A549 (cell line): ENCODE measurements around the gene BST1. TPM values are rescaled to one million over a fixed set of nuclear protein-coding genes. Genes with fewer than 3 reads are reported as not detected.

Source experiments
- ATAC-seq, 2 experiments: fragments of 200-7000 bp in 1 of 2; fragments of >200 bp in 1 of 2; cut with Nextera tagmentation in 1 of 2; cut with Tn5 transposase in 1 of 2; 3 replicates each; pipeline versions ENCODE4 v1.8.0 to v1.9.1; 2018 to 2020; ENCODE audit warnings: mild to moderate bottlenecking in 1 of 2, moderate library complexity in 1 of 2
- CTCF ChIA-PET: fragments of 300-600 bp; sonication (Branson Sonifier 250); formaldehyde crosslinking; extraction: SDS; loops from one replicate; lab custom pipeline; 2021; ENCODE audit warnings: antibody characterized with exemption, inconsistent platforms; lab: Yijun Ruan, JAX
- POLR2A ChIA-PET: fragments of 350-600 bp; formaldehyde crosslinking; extraction: SDS; loops from one replicate; lab custom pipeline; 2021; ENCODE audit warnings: antibody characterized with exemption, inconsistent platforms; lab: Yijun Ruan, JAX
- DNase-seq, 2 experiments: peaks; one replicate each; pipeline versions ENCODE4 v3.0.0 to v3.0.0-alpha.2; 2011 to 2016; ENCODE audit warnings: low read depth in 1 of 2, low spot score in 1 of 2
- FAIRE-seq: peaks from 2 replicates; lab custom pipeline; 2011; peaks lifted over from hg19 to GRCh38; lab: Jason Lieb, UNC
- H3K27ac ChIP-seq, 2 experiments: fragments of >200 bp; sonication (Bioruptor Twin); formaldehyde crosslinking; 3 replicates each; pipeline ENCODE4 v1.5.1; 2016 to 2017
- H3K4me1 ChIP-seq: fragments of >200 bp; sonication (Bioruptor Twin); formaldehyde crosslinking; 3 replicates; pipeline ENCODE4 v1.6.1; 2016
- H3K4me2 ChIP-seq: fragments of >200 bp; sonication (Bioruptor Twin); formaldehyde crosslinking; 3 replicates; pipeline ENCODE4 v1.6.1; 2016
- H3K4me3 ChIP-seq: fragments of >200 bp; sonication (Bioruptor Twin); formaldehyde crosslinking; 3 replicates; pipeline ENCODE4 v1.5.1; 2016
- H3K9me3 ChIP-seq: fragments of >200 bp; sonication (Bioruptor Twin); formaldehyde crosslinking; 3 replicates; pipeline ENCODE4 v1.6.1; 2016
- ATOH8 ChIP-seq: fragments of 250-450 bp; sonication (Bioruptor Pico); IDR thresholded peaks from 2 replicates; pipeline ENCODE4 v1.5.0; 2020; ENCODE audit warnings: low read depth, mild to moderate bottlenecking, moderate library complexity
- CHD2 ChIP-seq: fragments of 150-350 bp; IDR thresholded peaks from 2 replicates; pipeline ENCODE4 v1.6.1; 2014; ENCODE audit warnings: low read length; ENCODE audit not compliant: partially characterized antibody
- E2F6 ChIP-seq: IDR thresholded peaks from 2 replicates; pipeline ENCODE4 v1.6.1; 2012; ENCODE audit warnings: low read depth, borderline replicate concordance
- EHMT2 ChIP-seq: fragments of 200-600 bp; sonication (generic); IDR thresholded peaks from 2 replicates; pipeline ENCODE4 v1.6.1; 2016; ENCODE audit warnings: antibody characterized with exemption, low read depth, mild to moderate bottlenecking, moderate library complexity
- EP300 ChIP-seq, 2 experiments: fragments of >200 bp; sonication (Bioruptor Twin); formaldehyde crosslinking; IDR thresholded peaks; 2 replicates in 1 of 2; 3 replicates in 1 of 2; pipeline ENCODE4 v1.6.1; 2016 to 2017
- HDAC2 ChIP-seq: fragments of 200-600 bp; sonication (generic); IDR thresholded peaks from 2 replicates; pipeline ENCODE4 v1.6.1; 2016
- JUN ChIP-seq, 2 experiments: fragments of >200 bp; sonication (Bioruptor Twin); formaldehyde crosslinking; IDR thresholded peaks; 2 replicates in 1 of 2; 3 replicates in 1 of 2; pipeline ENCODE4 v1.6.1; 2016 to 2017
- KDM1A ChIP-seq: fragments of 200-600 bp; sonication (generic); IDR thresholded peaks from 2 replicates; pipeline ENCODE4 v1.6.1; 2016; ENCODE audit warnings: low read depth, mild to moderate bottlenecking
- KDM5A ChIP-seq: fragments of 200-600 bp; sonication (generic); IDR thresholded peaks from 2 replicates; pipeline ENCODE4 v1.6.1; 2016; ENCODE audit warnings: antibody characterized with exemption, mild to moderate bottlenecking
- MAFK ChIP-seq: fragments of 450-650 bp; IDR thresholded peaks from 2 replicates; pipeline ENCODE4 v1.6.1; 2014; ENCODE audit not compliant: partially characterized antibody
- MYC ChIP-seq: IDR thresholded peaks from 2 replicates; pipeline ENCODE4 v1.6.1; 2012; ENCODE audit warnings: mild to moderate bottlenecking, inconsistent platforms, low read length, improper control_type of control experiment, borderline replicate concordance
- NFE2L2 ChIP-seq: fragments of 150-350 bp; conservative IDR thresholded peaks from 2 replicates; pipeline ENCODE4 v1.6.1; 2014; ENCODE audit warnings: low read length
- PBX3 ChIP-seq: IDR thresholded peaks from 2 replicates; pipeline ENCODE4 v1.6.1; 2012
- PHF8 ChIP-seq: fragments of 200-600 bp; sonication (generic); IDR thresholded peaks from 2 replicates; pipeline ENCODE4 v1.6.1; 2016; ENCODE audit warnings: low read depth, mild to moderate bottlenecking, antibody characterized with exemption, moderate library complexity, borderline replicate concordance
- REST ChIP-seq: fragments of 200-600 bp; sonication (generic); IDR thresholded peaks from 2 replicates; pipeline ENCODE4 v1.6.1; 2016; ENCODE audit warnings: antibody characterized with exemption, mild to moderate bottlenecking, moderate library complexity
- RFX5 ChIP-seq: fragments of 450-650 bp; IDR thresholded peaks from 2 replicates; pipeline ENCODE4 v1.7.1; 2014; ENCODE audit warnings: antibody characterized with exemption, mild to moderate bottlenecking, moderate library complexity
- TFCP2L1 ChIP-seq: fragments of 250-450 bp; sonication (Bioruptor Pico); IDR thresholded peaks from 2 replicates; pipeline ENCODE4 v1.5.0; 2021; ENCODE audit warnings: mild to moderate bottlenecking
- USF2 ChIP-seq: fragments of 450-650 bp; IDR thresholded peaks from 2 replicates; pipeline ENCODE4 v1.6.1; 2014; ENCODE audit warnings: antibody characterized with exemption
- ZC3H11A ChIP-seq: fragments of 450-650 bp; IDR thresholded peaks from 2 replicates; pipeline ENCODE4 v1.6.1; 2014; ENCODE audit warnings: antibody characterized with exemption, mild to moderate bottlenecking
- ZNF302 ChIP-seq: fragments of 250-450 bp; sonication (Bioruptor Pico); IDR thresholded peaks from 2 replicates; pipeline ENCODE4 v1.9.0; 2021; ENCODE audit warnings: inconsistent platforms, mild to moderate bottlenecking, moderate library complexity
- WGBS: methylation state at CpG from one replicate; pipeline ENCODE4 v1.1.6; 2017; ENCODE audit errors: missing lambda C conversion rate; 5-methylcytosine and 5-hydroxymethylcytosine counted together
- polyA plus RNA-seq, 4 experiments: library from polyadenylated mRNA; depleted of rRNA in 3 of 4; stranded (reverse); fragments of >200 nt; fragmentation: RNase III in 1 of 4; extraction: RNeasy Plus Mini Kit Qiagen cat#74134 plus additional on column Dnase treatment in 1 of 4; gene quantifications; 2 replicates in 3 of 4; 3 replicates in 1 of 4; pipeline ENCODE4 v1.2.3, GENCODE V29; 2011 to 2017

BST1 gene
- polyA plus RNA-seq, 2 of the 4 experiments (the other 2 are of a cell fraction): 11.7 to 16.0 TPM

- no peak overlapping the region for H3K4me2 ChIP-seq
- DNase-seq: no peak
- ATAC-seq: no peak
- CTCF ChIA-PET: interaction anchor here (0.7 to 1.4 kb wide), 4 partner anchors 15 to 509 kb away, joined by 3 to 6 read pairs (median 3); no protein-coding TSS in a partner anchor
- WGBS: 63% methylated on average over 4 of the region's 4 CpGs
- POLR2A ChIA-PET: no interaction called here
- no peak for FAIRE-seq
- no peak overlapping the region for H3K4me3 ChIP-seq
- TF ChIP-seq ZNF302 (CRISPR knock-in tag): no peak
- TF ChIP-seq E2F6: no peak
- TF ChIP-seq PHF8: no peak
- TF ChIP-seq PBX3: no peak
- TF ChIP-seq ATOH8 (CRISPR knock-in tag): no peak
- TF ChIP-seq TFCP2L1 (CRISPR knock-in tag): no peak
- no peak for TF ChIP-seq EP300 (IDR thresholded peaks at IDR 0.05)
- no peak for TF ChIP-seq EHMT2
- no peak for TF ChIP-seq CHD2
- TF ChIP-seq KDM1A: no peak
- no peak for TF ChIP-seq HDAC2
- no peak for TF ChIP-seq REST
- no peak for TF ChIP-seq JUN (IDR thresholded peaks at IDR 0.05)
- TF ChIP-seq USF2: no peak
- TF ChIP-seq ZC3H11A: no peak
- TF ChIP-seq NFE2L2: no peak
- no peak for TF ChIP-seq MAFK
- no peak for TF ChIP-seq RFX5
- no peak for TF ChIP-seq KDM5A
- no peak for TF ChIP-seq MYC
- no peaks in the 10 kb centered on the region for H3K4me1 ChIP-seq
- H3K9me3 ChIP-seq: no peaks in the 10 kb centered on the region
- H3K27ac ChIP-seq: no peak overlapping the region
Measured at GRCh38 chr4:15755321-15756155, 52.7 kb downstream of the BST1 start.
